GM12891 (cell line): ENCODE measurements around the gene OR6B1.

Experiments
- PAX5 ChIP-seq: IDR thresholded peaks from 2 replicates; pipeline ENCODE4 v1.6.1; 2011; ENCODE audit warnings: low read length, moderate library complexity, mild to moderate bottlenecking; ENCODE audit not compliant: insufficient read depth, severe bottlenecking
- POLR2A ChIP-seq: IDR thresholded peaks from 2 replicates; pipeline ENCODE4 v1.6.1; 2011; ENCODE audit warnings: low read depth, low read length, control low read depth
- POLR2AphosphoS5 ChIP-seq: IDR thresholded peaks from 2 replicates; pipeline ENCODE4 v1.6.1; 2011; ENCODE audit warnings: low read depth, low read length, control low read depth
- POU2F2 ChIP-seq: IDR thresholded peaks from 2 replicates; pipeline ENCODE4 v1.6.1; 2011; ENCODE audit warnings: low read depth, mild to moderate bottlenecking, control low read depth, low read length, moderate library complexity
- TAF1 ChIP-seq: IDR thresholded peaks from 2 replicates; pipeline ENCODE4 v1.6.1; 2011; ENCODE audit warnings: low read depth, low read length, control low read depth

DNA sequence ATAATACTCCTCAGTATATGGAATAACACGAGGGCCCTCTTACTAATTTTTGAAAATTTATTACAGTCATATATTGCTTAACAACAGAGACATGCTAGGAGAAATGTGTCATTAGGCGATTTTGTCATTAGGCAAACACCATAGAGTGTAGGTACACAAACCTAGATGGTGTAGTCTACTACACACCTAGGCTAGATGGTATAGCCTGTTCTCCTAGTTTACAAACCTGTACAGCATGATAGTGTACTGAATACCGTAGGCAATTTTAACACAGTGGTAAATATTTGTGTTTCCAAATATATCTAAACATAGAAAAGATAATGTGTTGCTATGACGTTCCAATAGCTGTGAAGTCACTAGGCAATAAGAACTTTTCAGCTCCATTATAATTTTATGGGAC is 32.7 kb upstream of the OR6B1 start:
- TF ChIP-seq POLR2A (no peak), POLR2AphosphoS5 (no peak), TAF1 (no peak), POU2F2 (no peak), PAX5 (no peak)
